HG03280 (cell line): ENCODE measurements around the gene DIAPH2.
"Not testable (repeated sequence)": the region's sequence is repeated elsewhere in the genome, so short reads cannot be mapped to it uniquely, and the experiment has no call there.

Experiments
- ATAC-seq: cut with Tn5 transposase; IDR thresholded peaks from one replicate; pipeline ENCODE4 v1.9.1; 2021; ENCODE audit warnings: mild to moderate bottlenecking, moderate library complexity; ENCODE audit not compliant: unreplicated experiment

The DIAPH2 gene

DNA sequence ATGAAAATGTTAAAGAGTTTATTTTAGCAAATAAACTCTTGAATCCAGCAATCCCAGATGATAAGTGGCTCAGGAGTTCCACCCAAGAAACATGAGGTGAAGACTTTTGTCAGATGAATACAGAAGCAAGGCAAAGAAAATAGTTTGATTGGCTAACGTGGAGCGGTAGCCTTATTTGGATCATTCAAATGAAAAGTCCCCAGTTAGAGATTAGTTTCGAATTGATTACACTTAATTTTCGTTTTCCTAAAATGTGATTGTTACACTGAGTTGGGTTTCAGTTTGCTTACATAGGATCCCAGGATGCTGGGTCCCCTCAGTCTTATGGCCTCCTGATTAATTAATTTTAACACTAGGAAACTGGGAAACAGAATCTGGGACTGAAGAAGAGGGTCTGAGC, 122.7 kb downstream of the DIAPH2 start:
- no peak for ATAC-seq

DNA sequence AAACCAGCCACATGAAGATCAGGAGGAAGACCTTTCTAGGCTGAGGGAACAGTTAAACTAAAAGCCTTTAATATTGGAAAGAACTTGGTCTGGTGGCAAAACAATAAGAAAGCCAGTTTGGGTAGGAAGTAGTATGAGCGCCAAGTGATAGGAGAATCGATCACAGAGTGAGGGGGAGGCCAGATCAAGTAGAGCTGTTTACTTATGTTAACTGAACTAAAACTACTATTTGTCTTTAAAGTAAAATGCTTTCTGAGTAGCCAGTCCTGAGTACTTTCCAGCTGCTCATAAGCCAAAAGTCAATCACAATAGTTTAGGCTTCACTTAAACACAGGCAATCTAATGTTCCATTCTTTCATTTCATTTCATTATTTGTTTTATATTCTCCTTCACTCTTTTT, 136.3 kb downstream of the DIAPH2 start:
- no peak for ATAC-seq

DNA sequence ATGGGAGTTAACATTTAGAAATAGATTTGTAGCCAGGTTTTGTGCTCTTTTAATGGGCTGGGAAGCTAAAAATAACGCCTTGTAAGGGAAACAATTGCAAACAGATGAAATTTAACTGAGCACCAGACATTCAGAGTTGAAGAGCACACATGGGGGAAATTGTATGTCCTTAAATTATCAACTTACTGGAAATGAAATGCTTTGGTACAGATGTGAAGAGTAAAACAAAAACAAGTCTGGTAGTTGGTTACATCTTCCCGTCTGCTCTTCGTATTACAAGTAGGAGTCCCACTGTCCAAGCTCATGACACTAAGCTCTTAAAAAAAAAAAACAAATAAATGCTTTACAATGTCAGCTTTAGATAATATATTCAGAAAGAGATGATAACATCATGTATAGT, 139.5 kb downstream of the DIAPH2 start:
- ATAC-seq, result no peak

DNA sequence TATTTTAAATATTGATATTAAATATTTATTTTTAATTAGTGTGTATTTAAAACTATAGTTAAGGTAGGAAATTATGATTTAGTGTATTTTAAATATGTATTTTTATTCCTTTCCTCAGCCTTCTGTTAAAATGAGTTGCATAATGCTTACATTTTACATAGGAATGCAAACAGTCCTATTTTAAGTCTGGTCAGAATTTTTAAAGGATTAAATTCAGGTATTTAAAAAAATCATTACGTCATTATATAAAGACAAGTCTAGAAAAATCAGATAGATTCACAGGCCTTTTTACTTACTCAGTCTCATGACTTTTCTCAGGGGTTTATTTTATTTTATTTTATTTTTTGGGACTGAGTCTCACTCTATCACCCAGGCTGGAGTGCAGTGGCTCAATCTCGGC, 148.7 kb downstream of the DIAPH2 start:
- no peak for ATAC-seq

DNA sequence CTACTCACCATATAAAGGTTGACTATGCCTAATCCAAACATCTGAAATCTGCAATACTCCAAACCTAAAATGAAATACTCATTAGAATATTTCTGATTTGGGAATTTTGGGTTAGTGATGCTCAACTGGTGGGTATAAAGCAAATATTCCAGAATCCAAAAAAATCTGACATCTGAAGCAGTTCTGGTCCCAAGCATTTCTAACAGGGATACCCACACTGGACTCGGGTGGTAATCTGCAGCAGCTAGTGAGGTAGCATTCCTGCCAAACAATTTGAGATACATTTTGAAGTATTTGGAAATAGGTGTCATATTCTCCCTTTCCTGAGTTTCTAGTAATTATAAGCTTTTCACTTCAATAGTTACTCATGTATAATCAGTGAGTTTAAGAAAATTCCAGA, 149.5 kb downstream of the DIAPH2 start:
- ATAC-seq, result no peak

DNA sequence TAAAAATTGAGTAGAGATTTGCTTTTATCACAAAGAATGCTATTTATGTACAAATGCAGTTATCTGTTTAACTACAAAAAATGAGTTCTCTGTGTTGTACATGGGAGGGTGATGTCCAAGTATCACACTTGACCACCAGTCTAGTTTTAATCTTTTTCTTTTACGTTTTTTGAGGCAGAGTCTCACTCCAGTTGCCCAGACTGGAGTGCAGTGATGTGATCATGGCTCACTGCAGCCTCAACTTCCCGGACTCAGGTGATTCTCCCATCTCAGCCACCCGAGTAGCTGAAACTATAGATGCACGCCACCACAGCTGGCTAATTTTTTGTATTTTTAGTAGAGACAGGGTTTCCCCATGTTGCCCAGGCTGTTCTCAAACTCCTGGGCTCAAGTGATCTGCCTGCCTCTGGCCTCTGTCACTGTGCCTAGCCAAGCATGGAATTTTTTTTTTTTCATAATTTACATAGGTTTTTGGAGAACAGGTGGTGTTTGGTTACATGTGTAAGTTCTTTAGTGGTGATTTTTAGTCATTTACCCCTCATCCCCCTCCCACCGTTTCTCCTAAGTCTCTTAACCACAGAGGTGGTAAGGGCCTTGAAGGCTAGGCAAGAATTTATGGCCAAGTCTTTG, 151.1 kb downstream of the DIAPH2 start:
- peak; percentile 84 for ATAC-seq

DNA sequence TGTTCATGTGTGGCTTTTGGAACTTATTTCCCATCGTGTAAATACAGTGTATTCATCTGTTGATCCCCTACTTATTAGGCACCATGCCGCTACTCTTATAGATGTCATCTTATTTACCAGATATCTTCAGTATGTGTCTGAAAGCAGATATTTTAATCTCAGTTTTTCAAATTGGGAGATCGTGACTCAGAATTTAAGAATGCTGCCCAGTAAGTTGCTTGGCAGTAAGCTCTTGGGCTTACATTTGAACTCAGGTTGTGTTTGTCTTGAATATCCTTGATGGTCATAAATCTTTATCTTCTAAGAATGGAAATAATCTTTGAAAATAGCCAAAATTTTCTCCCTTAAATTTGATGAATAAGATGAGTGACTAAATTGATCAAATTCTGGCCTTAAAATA, 153.2 kb downstream of the DIAPH2 start:
- no peak for ATAC-seq

DNA sequence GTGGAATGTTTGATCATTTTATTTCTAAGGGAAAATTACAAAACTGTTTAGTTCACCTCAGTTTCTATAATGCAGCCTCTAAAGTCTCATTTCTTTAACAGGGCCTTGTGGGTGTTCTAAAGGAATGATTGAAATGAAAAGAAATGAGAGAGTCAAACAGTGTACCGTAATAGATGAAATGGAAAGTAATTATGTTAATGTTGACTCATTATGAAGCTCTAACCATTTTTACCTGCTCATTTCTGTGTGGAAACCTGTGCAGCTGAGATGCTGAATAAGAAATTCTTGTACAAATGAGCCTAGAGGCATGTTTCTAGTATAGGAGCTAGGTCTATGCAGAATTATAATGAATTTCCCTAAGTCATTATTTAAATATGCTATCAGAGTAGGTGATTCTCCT, 153.9 kb downstream of the DIAPH2 start:
- no peak for ATAC-seq

DNA sequence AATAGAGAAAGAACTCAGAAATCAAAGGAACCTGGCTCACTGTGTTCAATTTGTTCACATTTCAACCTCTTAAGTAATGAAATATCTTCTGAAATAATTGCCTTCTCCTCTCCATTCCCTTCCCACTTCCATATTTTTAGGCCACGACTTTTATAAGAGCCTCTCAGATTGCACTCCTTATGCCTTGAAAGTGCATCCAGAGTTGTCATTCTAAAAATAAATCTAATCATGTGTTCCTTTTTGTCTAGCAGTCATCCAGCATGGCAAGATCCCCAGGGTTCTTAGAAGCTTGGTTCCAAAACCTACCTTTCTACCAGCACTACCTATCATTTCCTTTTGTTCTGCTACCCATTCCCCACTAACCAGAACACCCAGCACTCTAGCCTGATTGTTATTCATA, 156.7 kb downstream of the DIAPH2 start:
- ATAC-seq, result no peak

DNA sequence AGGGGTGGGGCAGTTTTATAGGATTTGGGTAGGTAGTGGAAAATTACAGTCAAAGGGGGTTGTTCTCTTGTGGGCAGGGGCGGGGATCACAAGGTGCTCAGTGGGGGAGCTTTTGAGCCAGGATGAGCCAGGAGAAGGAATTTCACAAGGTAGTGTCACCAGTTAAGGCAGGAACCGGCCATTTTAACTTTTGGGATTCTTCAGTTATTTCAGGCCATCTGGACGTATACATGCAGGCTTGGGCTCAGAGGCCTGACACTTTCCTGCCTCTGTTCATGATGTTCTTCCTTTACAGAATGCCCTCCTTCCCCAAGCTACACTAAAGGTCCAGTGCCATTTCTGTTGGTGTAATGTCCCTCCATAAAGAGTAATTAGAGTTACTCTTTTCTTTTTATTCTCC, 157.2 kb downstream of the DIAPH2 start:
- not testable (repeated sequence) for ATAC-seq

DNA sequence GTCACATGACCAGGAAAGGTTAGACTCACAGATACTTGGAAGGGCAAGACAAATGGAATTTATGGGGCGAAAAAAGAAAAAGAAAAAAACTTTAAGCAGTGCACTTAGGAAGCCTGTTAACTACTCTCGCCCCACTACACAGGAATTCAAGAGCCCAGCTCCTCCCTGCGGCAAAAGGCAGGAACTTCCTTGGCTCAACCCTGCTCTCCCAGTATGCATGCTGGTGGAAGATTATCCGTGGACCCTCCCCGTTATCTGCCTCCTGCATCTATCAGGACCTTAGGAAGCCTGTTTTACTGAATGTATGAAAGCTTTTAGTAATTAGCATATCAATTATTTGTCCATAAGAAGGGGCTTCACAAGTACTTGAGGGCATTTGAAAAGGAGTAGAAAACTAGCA, 158.9 kb downstream of the DIAPH2 start:
- ATAC-seq, result no peak

DNA sequence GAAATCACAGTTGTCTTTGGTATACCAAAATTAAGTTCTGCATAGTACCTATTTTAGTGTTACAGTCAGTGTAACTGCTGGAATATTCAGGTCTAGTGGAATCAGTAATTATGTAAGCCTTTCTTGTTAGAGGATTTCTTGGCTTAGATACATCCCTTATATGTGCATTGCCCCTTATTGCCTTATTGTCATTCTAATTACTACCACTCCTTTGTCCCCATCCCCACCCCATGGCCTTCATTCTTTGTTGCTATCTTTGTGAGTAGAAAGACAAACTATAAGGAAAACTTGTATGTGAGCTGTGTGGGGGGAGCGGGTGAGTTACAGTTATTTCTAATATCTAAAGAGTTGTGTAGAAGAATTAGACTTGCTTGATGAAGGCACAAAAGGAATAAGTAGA, 162.2 kb downstream of the DIAPH2 start:
- no peak for ATAC-seq

DNA sequence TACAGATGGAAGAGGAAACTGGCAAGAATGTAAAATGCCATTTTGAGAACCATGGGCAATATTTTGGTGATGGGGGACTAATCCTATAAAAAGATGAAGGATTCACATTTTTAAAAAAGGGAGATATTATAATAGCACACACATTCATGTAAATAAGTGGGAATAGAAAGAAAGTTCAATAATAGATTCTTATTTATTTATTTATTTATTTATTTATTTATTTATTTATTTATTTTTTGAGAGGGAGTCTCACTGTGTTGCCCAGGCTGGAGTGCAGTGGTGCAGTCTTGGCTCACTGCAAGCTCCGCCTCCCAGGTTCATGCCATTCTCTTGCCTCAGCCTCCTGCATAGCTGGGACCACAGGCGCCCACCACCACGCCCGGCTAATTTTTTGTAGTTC, 174.8 kb downstream of the DIAPH2 start:
- ATAC-seq, result not testable (repeated sequence)

DNA sequence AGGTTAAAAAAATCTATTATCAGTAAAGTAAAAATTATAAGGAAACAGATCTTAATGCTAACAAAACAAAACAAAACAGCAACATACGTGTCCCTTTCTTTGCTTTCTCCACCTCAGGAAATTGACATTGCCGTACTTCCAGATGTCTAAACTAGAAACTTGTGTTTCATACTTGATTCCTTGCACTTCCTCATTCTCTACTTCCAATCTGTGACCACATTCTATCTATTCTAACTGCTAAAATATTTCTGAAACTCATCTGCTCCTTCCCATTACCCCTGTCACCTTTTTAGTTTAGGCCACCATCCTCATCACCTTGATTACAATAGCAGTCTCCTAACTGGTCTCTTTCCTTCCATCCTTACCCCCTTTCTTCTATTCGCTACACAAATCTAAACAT, 176.6 kb downstream of the DIAPH2 start:
- ATAC-seq, result no peak

DNA sequence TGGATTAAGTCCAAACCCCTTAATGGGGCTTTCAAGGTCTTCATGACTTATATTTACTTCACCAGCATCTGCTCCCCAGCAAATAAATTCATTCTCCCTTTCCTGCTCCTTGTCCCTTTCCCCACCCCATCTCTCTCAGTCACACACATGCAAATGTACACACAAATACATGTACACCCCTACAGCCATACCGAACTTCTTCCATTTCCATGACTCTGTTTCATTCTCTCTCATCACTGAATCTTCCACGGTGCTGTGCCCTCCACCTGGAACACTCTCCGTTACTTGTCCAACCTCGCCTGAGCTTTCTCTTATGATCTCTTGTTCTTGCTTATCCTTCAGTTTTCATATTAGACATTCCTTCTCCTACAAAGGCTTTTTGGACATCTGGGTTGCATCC, 177.0 kb downstream of the DIAPH2 start:
- no peak for ATAC-seq

DNA sequence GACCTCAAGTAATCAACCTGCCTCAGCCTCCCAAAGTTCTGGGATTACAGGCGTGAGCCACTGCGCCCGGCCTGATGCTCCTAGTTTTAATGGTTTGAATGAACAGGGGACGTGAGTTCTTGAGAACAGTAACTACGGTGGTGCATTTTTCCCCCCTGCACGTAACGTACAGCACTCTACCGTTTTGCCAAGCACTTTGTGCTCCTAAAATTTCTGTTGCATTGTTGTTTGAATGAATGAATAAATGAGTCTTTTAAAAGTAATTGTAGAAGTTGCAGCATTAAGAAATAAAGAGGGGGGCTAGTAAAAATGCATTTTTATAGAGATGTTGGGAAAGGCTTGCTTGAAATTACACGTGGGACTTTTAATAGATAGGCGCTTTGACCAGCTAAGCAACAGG, 199.0 kb downstream of the DIAPH2 start, which contains the start of gene RPA4:
Gene RPA4, plus strand, starts transcription at position 301 of the 400 bp plus-strand sequence. CDS start 403 bp downstream, outside the sequence.
- ATAC-seq, result no peak

DNA sequence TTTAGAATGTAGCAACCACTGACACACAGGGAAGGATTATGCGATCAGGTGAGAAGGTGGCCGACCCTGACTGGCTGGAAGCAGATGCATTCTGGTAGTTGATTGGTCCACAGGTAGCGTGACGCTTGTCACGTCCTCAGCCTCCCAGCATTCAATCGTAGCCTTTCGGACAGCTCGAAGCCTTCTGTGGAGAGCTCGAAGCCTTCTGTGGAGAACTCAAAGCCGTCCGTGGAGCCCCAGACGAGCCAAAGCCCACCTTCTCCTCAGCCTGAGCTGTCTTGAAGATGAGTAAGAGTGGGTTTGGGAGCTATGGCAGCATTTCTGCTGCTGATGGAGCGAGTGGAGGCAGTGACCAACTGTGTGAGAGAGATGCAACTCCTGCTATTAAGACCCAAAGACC, 199.4 kb downstream of the DIAPH2 start:
- ATAC-seq, result no peak

DNA sequence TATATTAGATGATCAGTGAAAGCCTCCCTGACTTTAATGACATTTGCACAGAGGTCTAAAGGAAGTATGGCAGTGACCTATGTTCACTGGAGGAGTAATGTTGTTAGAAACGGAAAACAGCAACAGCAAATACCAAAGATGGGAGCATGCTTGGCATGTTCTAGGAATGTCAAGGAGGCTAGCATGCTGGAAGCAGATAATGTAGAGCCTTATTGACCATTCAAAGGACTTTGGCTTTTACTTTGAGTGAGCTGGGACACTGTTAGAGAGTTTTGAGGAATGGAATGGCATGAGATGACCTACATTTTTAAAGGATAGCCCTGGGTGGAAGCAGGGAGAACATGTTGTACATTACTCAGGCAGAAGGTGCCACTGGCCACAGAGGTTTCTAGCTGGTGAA, 205.1 kb downstream of the DIAPH2 start:
- ATAC-seq, result no peak

DNA sequence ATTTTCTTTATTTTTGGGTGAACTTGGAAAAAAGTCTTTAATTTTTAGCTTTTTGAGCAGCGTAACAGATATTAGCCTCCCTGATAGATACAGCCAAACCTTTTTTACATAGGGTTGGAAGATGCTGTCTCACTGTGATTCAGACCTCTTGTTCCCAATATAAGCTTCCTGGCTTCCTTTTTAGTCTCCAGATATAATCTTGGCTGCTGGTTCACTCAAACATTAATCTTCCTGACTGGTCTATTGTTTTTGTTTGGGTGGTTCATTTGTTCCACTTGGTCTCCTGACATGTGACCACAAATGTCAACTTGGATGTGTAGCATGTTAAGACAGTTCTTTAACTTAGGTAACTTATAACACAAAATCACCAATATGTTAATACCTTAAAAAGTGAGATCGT, 222.1 kb downstream of the DIAPH2 start:
- no peak for ATAC-seq

DNA sequence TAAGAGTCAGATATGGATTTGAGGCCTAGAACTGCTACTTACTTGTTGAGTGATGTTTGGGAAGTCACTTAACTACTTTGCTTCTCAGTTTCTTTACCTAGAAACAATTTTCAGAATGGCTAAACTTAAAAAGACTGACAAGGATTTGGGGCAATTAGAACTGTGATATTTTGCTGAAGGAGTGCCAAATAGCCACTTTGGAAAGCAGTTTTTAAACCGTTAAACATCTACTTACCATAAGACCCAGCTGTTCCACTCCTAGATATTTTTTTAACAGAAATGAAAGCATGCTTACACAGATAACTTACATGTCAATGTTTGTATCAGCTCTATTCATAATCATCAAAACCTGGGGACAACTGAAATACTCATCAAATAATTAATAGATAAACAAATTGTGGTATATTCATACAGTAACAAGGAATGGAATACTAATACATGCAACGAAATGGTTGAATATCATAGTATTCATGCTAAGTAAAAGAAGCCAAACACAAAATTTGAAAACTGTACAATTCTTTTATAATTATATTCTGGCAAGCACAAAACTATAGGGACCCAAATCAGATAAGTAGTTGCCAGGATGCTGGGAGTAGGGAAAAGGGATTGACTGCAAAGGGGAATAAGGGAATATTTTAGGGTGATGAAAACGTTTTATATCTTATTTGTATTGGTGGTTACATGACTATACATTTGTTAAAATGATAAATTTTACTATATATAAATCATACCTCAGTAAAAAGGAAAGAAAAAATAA, 223.1 kb downstream of the DIAPH2 start:
- ATAC-seq, result no peak

DNA sequence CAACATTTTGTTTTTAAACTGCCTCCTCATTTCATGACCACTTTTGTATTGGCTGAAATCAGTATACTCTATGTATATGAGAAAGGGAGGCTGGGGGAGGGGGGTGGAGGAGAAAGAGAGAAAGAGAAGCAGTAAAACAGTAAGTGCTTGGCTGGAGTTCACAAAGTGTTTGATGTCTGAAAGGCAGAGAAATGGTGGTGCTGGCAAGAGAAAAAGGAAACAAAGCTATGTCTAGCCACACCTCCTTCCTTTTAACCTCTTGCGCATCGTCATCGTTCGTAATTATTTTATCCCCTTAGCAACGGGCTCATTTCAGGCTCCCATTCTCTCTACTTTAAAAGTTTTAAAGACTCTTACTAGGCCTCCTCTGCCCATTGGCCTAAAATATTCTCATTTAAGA, 224.6 kb downstream of the DIAPH2 start:
- ATAC-seq, result no peak

DNA sequence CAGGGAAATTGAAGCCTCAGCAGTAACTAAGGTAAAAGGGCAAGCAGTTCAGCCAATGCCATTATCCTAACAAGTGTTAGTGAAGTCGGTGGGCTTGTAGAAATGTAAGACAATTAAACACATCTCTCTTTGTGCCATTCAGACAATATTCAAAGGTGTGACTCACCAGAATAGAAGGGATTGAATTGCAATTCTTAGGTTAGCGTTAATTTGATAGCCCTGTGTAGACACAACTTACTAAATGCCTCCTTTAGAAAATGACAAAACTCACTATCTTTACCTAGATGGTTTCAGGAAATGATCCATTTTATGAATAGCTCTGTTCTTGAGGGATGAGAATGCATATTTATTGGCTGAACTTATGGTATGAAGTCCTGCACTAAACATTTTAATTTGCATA, 234.2 kb downstream of the DIAPH2 start:
- ATAC-seq, result no peak

DNA sequence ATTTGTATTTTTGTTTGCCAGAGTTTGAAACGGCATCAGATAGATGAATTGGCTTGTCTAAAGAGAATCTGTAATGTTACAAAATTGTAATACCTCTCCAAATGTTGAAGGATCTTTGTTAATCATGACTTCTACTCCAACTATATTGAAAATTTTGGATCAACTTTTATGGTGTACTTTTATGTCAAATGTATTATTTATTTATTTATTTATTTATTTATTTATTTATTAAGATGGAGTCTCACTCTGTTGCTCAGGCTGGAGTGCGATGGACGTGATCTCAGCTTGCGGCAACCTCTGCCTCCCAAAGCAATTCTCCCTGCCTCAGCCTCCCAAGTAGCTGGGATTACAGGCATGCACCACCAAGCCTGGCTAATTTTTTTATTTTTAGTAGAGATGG, 235.0 kb downstream of the DIAPH2 start:
- no peak for ATAC-seq
